ENCODE data around the gene TNFRSF13B. TPM values are rescaled to one million over a fixed set of nuclear protein-coding genes. Genes with fewer than 3 reads are reported as not detected.

TNFRSF13B gene
- polyA plus RNA-seq, 1 of the 3 experiments (the other 2 are of a cell fraction): not detected

- POLR2A ChIA-PET: no interaction called here
- Histone ChIP-seq H3K79me2 (ENCODE audit: insufficient read depth) (no peaks in the 10 kb centered on the region), H3K27me3 (ENCODE audit: insufficient read depth) (no peaks in the 10 kb centered on the region), H4K20me1 (ENCODE audit: insufficient read depth) (no peaks in the 10 kb centered on the region), H3K9ac (no peak overlapping the region), H3K4me1 (ENCODE audit: control insufficient read depth in 1 of 2, insufficient read depth in 2 of 2, low read depth in 1 of 2, low read length in 1 of 2) (peaks cover 3 to 25% of the 10 kb centered on the region in 2 experiments; a peak in 1 of 4 replicates), H3K36me3 (replicated peaks in 1 of 2; ENCODE audit: control insufficient read depth in 1 of 2, insufficient read depth in 2 of 2, low read length in 1 of 2) (no peaks in the 10 kb centered on the region), H3K9me3 (no peaks in the 10 kb centered on the region), H2AFZ (ENCODE audit: low read depth) (no peak overlapping the region), H3K4me2 (no peak overlapping the region), H3K4me3 (ENCODE audit: low read depth in 2 of 2, low read length in 1 of 2) (no peak overlapping the region), H3K27ac (ENCODE audit: low read depth in 2 of 2, low read length in 1 of 2) (no peak overlapping the region), H3F3A (replicated peaks; ENCODE audit: insufficient read depth) (no peaks in the 10 kb centered on the region), H3K9me2 (no peaks in the 10 kb centered on the region)
- WGBS (ENCODE audit: low lambda C conversion rate): 94% methylated on average over 8 of the region's 8 CpGs
- CTCF ChIA-PET: interaction anchor here (0.7 kb wide), 1 partner anchor 38 kb away, joined by 3 read pairs; no protein-coding TSS in a partner anchor
- no peak for TF ChIP-seq MEF2A (IDR thresholded peaks at IDR 0.05; ENCODE audit: borderline replicate concordance, low read depth)
- no peak for TF ChIP-seq TAF1 (IDR thresholded peaks at IDR 0.05; ENCODE audit: borderline replicate concordance, low read depth, low read length)
- TF ChIP-seq, protein P1, sequence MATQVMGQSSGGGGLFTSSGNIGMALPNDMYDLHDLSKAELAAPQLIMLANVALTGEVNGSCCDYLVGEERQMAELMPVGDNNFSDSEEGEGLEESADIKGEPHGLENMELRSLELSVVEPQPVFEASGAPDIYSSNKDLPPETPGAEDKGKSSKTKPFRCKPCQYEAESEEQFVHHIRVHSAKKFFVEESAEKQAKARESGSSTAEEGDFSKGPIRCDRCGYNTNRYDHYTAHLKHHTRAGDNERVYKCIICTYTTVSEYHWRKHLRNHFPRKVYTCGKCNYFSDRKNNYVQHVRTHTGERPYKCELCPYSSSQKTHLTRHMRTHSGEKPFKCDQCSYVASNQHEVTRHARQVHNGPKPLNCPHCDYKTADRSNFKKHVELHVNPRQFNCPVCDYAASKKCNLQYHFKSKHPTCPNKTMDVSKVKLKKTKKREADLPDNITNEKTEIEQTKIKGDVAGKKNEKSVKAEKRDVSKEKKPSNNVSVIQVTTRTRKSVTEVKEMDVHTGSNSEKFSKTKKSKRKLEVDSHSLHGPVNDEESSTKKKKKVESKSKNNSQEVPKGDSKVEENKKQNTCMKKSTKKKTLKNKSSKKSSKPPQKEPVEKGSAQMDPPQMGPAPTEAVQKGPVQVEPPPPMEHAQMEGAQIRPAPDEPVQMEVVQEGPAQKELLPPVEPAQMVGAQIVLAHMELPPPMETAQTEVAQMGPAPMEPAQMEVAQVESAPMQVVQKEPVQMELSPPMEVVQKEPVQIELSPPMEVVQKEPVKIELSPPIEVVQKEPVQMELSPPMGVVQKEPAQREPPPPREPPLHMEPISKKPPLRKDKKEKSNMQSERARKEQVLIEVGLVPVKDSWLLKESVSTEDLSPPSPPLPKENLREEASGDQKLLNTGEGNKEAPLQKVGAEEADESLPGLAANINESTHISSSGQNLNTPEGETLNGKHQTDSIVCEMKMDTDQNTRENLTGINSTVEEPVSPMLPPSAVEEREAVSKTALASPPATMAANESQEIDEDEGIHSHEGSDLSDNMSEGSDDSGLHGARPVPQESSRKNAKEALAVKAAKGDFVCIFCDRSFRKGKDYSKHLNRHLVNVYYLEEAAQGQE (IDR thresholded peaks at IDR 0.05; ENCODE audit: low read depth, low read length): no peak
- no peak for TF ChIP-seq GATA2 (CRISPR knock-in tag; IDR thresholded peaks at IDR 0.05)
- no peak for TF ChIP-seq RAD21 (IDR thresholded peaks at IDR 0.05; ENCODE audit: low read length)
- no peak for TF ChIP-seq FOXJ3 (CRISPR knock-in tag; IDR thresholded peaks at IDR 0.05)
- no peak for TF ChIP-seq NRF1 (IDR thresholded peaks at IDR 0.05; ENCODE audit: low read depth, low read length)
- no peak for TF ChIP-seq JUND (IDR thresholded peaks at IDR 0.05)
- no peak for DNase-seq
These were observed 48.9 kb upstream of the TNFRSF13B start for GRCh38 chr17:17020821-17021193.

DNA sequence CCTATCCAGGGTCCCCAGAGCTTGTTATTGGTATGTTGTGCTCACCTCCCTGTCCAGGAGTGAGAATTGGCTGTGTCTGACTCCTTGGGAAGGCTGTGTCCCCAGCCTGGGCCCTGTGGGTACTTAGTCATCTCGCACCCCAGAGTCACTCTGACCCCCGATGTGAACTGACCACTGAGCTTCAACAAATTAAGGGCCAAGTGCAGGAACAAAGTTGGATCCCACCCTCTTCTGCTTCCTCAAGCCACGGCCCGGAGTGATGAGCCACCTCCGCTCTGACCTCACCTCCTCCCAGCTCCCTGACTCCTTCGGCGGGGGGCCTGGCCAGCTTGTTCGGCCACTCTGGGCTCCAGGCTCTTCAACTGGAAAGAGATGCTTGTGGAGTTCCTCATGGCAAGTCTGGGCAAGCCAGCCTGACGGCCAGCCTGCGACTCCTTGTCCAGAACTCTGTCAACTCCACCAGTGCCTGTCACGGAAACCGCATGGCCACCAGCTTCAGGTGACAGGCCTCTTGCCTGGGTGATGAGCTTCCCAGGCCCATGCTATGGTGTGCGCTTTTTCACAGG is 48.1 kb upstream of the TNFRSF13B start:
- 86% methylated on average over 10 of the region's 13 CpGs for WGBS (ENCODE audit: low lambda C conversion rate)
- DNase-seq: no peak
- Histone ChIP-seq H4K20me1 (ENCODE audit: insufficient read depth) (no peaks in the 10 kb centered on the region), H3K36me3 (replicated peaks in 1 of 2; ENCODE audit: control insufficient read depth in 1 of 2, insufficient read depth in 2 of 2, low read length in 1 of 2) (no peaks in the 10 kb centered on the region), H3K4me2 (no peak overlapping the region), H3K27ac (ENCODE audit: low read depth in 2 of 2, low read length in 1 of 2) (no peak overlapping the region), H3K27me3 (ENCODE audit: insufficient read depth) (no peaks in the 10 kb centered on the region), H3K4me3 (ENCODE audit: low read depth in 2 of 2, low read length in 1 of 2) (no peak overlapping the region), H3K4me1 (ENCODE audit: control insufficient read depth in 1 of 2, insufficient read depth in 2 of 2, low read depth in 1 of 2, low read length in 1 of 2) (peaks cover 3 to 16% of the 10 kb centered on the region in 2 experiments; a peak in 1 of 4 replicates), H3K9ac (no peak overlapping the region), H2AFZ (ENCODE audit: low read depth) (no peak overlapping the region), H3K9me3 (no peaks in the 10 kb centered on the region), H3K79me2 (ENCODE audit: insufficient read depth) (no peaks in the 10 kb centered on the region), H3K9me2 (no peaks in the 10 kb centered on the region), H3F3A (replicated peaks; ENCODE audit: insufficient read depth) (no peaks in the 10 kb centered on the region)
- TF ChIP-seq FOXM1 (IDR thresholded peaks at IDR 0.05; ENCODE audit: low read depth) (no peak), FOXJ3 (CRISPR knock-in tag; IDR thresholded peaks at IDR 0.05) (no peak), CHD2 (IDR thresholded peaks at IDR 0.05; ENCODE audit: low read length, partially characterized antibody) (no peak), TAF1 (IDR thresholded peaks at IDR 0.05; ENCODE audit: borderline replicate concordance, low read depth, low read length) (no peak), MXI1 (IDR thresholded peaks at IDR 0.05; ENCODE audit: low read depth, low read length) (no peak)
- POLR2A ChIA-PET: no interaction called here
- CTCF ChIA-PET: interaction anchor here (0.7 to 1.4 kb wide), 3 partner anchors 9 to 37 kb away, joined by 3 to 4 read pairs (median 3); no protein-coding TSS in a partner anchor
